GM12878 (cell line): ENCODE measurements around the gene FOXK2. TPM values are rescaled to one million over a fixed set of nuclear protein-coding genes. Genes with fewer than 3 reads are reported as not detected.

ENCODE experiments used
- ATAC-seq: fragments of 200-7000 bp; cut with Tn5 transposase; 3 replicates; pipeline ENCODE4 v1.9.1; 2020; ENCODE audit warnings: mild to moderate bottlenecking, moderate library complexity
- BruUV-seq: library from RNA; stranded (reverse); fragments of 400-500 nt; replicated peaks from 2 replicates; lab custom pipeline; 2021; lab: Mats Ljungman, UMichigan
- CTCF ChIA-PET: fragments of 300-600 bp; sonication (Branson Sonifier 250); formaldehyde crosslinking; extraction: SDS; loops from one replicate; lab custom pipeline; 2021; ENCODE audit warnings: inconsistent platforms; lab: Yijun Ruan, JAX
- POLR2A ChIA-PET: fragments of 350-600 bp; formaldehyde crosslinking; extraction: SDS; loops from one replicate; lab custom pipeline; 2021; ENCODE audit warnings: inconsistent platforms; lab: Charles Lee
- RAD21 ChIA-PET: fragments of 300-600 bp; sonication (Branson Sonifier 250); formaldehyde crosslinking; loops from one replicate; lab custom pipeline; 2023; ENCODE audit warnings: antibody characterized with exemption; ENCODE audit not compliant: unreplicated experiment; lab: Charles Lee
- SMC1A ChIA-PET: fragments of 300-600 bp; sonication (Branson Sonifier 250); formaldehyde crosslinking; loops from one replicate; lab custom pipeline; 2023; ENCODE audit not compliant: unreplicated experiment, uncharacterized antibody; lab: Charles Lee
- DNase-seq: peaks from one replicate; pipeline ENCODE4 v3.0.0-alpha.2; 2011; ENCODE audit warnings: low read depth, low spot score
- FAIRE-seq: peaks from 3 replicates; lab custom pipeline; 2011; peaks lifted over from hg19 to GRCh38; lab: Jason Lieb, UNC
- H2AFZ ChIP-seq: 2 replicates; pipeline ENCODE4 v1.6.0; 2011; ENCODE audit warnings: low read depth, low read length, control low read depth; ENCODE audit not compliant: control insufficient read depth
- H3K27ac ChIP-seq: 2 replicates; pipeline ENCODE4 v1.5.1; 2011; ENCODE audit warnings: control low read depth; ENCODE audit not compliant: control insufficient read depth, insufficient read depth
- H3K27me3 ChIP-seq, 2 experiments: replicated peaks in 1 of 2; 2 replicates each; pipeline versions ENCODE4 v1.6.0 to v1.6.1; 2011; ENCODE audit warnings: low read length in 1 of 2; ENCODE audit not compliant: control insufficient read depth in 2 of 2, insufficient read depth in 2 of 2
- H3K36me3 ChIP-seq, 2 experiments: 2 replicates each; pipeline ENCODE4 v1.5.1; 2011; ENCODE audit warnings: low read length in 1 of 2; ENCODE audit not compliant: control insufficient read depth in 2 of 2, insufficient read depth in 2 of 2
- H3K4me1 ChIP-seq: 2 replicates; pipeline ENCODE4 v1.6.1; 2011; ENCODE audit warnings: mild to moderate bottlenecking, low read length, moderate library complexity, mixed read lengths; ENCODE audit not compliant: control insufficient read depth, insufficient read depth
- H3K4me2 ChIP-seq: 2 replicates; pipeline ENCODE4 v1.6.0; 2011; ENCODE audit warnings: control low read depth; ENCODE audit not compliant: control insufficient read depth, insufficient read depth
- H3K4me3 ChIP-seq: fragments of 200-600 bp; sonication (generic); 2 replicates; pipeline ENCODE4 v1.5.1; 2016
- H3K79me2 ChIP-seq: 2 replicates; pipeline ENCODE4 v1.6.0; 2011; ENCODE audit warnings: low read length; ENCODE audit not compliant: control insufficient read depth, insufficient read depth
- H3K9ac ChIP-seq: 2 replicates; pipeline ENCODE4 v1.8.0; 2011; ENCODE audit warnings: low read length, control low read depth, mixed read lengths; ENCODE audit not compliant: control insufficient read depth, insufficient read depth
- H3K9me3 ChIP-seq: replicated peaks from 3 replicates; pipeline ENCODE4 v1.5.1; 2011; ENCODE audit warnings: mild to moderate bottlenecking, low read length; ENCODE audit not compliant: control insufficient read depth, insufficient read depth
- H4K20me1 ChIP-seq: 2 replicates; pipeline ENCODE4 v1.6.0; 2011; ENCODE audit not compliant: control insufficient read depth, insufficient read depth
- BCL3 ChIP-seq: IDR thresholded peaks from 2 replicates; pipeline ENCODE4 v1.6.1; 2011; ENCODE audit warnings: borderline replicate concordance, low read depth, mild to moderate bottlenecking, moderate library complexity, low read length; ENCODE audit not compliant: insufficient read depth, poor library complexity, severe bottlenecking
- CHD1 ChIP-seq: IDR thresholded peaks from 2 replicates; pipeline ENCODE4 v1.6.1; 2012; ENCODE audit warnings: low read depth, low read length, improper control_type of control experiment
- CUX1 ChIP-seq: IDR thresholded peaks from 2 replicates; pipeline ENCODE4 v1.6.1; 2012; ENCODE audit warnings: improper control_type of control experiment, low read depth, low read length; ENCODE audit not compliant: insufficient replicate concordance
- ETV6 ChIP-seq, 2 experiments: fragments of 450-650 bp in 1 of 2; IDR thresholded peaks in 1 of 2; conservative IDR thresholded peaks in 1 of 2; 2 replicates each; pipeline ENCODE4 v1.6.1; 2014; ENCODE audit warnings: antibody characterized with exemption in 1 of 2, borderline replicate concordance in 1 of 2, low read depth in 1 of 2, mild to moderate bottlenecking in 1 of 2, moderate library complexity in 1 of 2
- MEF2A ChIP-seq: IDR thresholded peaks from 2 replicates; pipeline ENCODE4 v1.6.1; 2011; ENCODE audit warnings: low read depth, mild to moderate bottlenecking, low read length, moderate library complexity; ENCODE audit not compliant: insufficient read depth
- POLR2AphosphoS5 ChIP-seq: IDR thresholded peaks from 2 replicates; pipeline ENCODE4 v1.6.1; 2011; ENCODE audit warnings: mild to moderate bottlenecking, low read length, inconsistent platforms
- RAD21 ChIP-seq: IDR thresholded peaks from 2 replicates; pipeline ENCODE4 v1.6.1; 2011; ENCODE audit warnings: mild to moderate bottlenecking, low read depth, low read length, moderate library complexity; ENCODE audit not compliant: insufficient read depth
- SMAD1 ChIP-seq: fragments of 450-650 bp; IDR thresholded peaks from 2 replicates; pipeline ENCODE4 v1.6.1; 2018; ENCODE audit warnings: mild to moderate bottlenecking, low read depth; ENCODE audit not compliant: partially characterized antibody
- SMARCA5 ChIP-seq: fragments of 450-650 bp; IDR thresholded peaks from 2 replicates; pipeline ENCODE4 v1.6.1; 2017; ENCODE audit warnings: mild to moderate bottlenecking
- YBX1 ChIP-seq: fragments of 450-650 bp; IDR thresholded peaks from 2 replicates; pipeline ENCODE4 v1.6.1; 2016; ENCODE audit warnings: antibody characterized with exemption
- WGBS: methylation state at CpG from one replicate; pipeline ENCODE4 v1.1.6; 2016; ENCODE audit warnings: low lambda C conversion rate; ENCODE audit not compliant: insufficient replicate concordance, insufficient coverage; ENCODE audit errors: missing lambda C conversion rate; 5-methylcytosine and 5-hydroxymethylcytosine counted together
- in situ Hi-C: fragments of 300-500 bp; cut with MboI; formaldehyde crosslinking; loops from 9 replicates; pipeline ENCODE4 v1.14.3; 2018; ENCODE audit warnings: mixed read lengths
- intact Hi-C: fragments of 100-400 bp; cut with micrococcal nuclease; formaldehyde crosslinking; loops from one replicate; pipeline ENCODE4 v1.14.2; 2022; ENCODE audit not compliant: unreplicated experiment
- polyA plus RNA-seq, 11 experiments: library from polyadenylated mRNA; depleted of rRNA in 4 of 11; unstranded in 6 of 11; stranded (reverse) in 5 of 11; fragments of >200 nt; fragmentation: Nextera tagmentation in 4 of 11; fragmentation: Illumina TruSeq in 1 of 11; extraction: Ambion mirVana in 4 of 11; extraction: Trizol in 1 of 11; gene quantifications; 1 replicate in 1 of 11; 2 replicates in 10 of 11; pipeline versions ENCODE4 v1.2.1 to v1.2.3, GENCODE V29; 2011 to 2016; ENCODE audit warnings: inconsistent platforms in 2 of 11, missing spikeins in 2 of 11, low read depth in 1 of 11
- total RNA-seq, 4 experiments: library from RNA; depleted of rRNA in 3 of 4; stranded (reverse); fragments of >200 nt in 3 of 4; fragmentation: Illumina TruSeq in 1 of 4; extraction: Trizol in 1 of 4; gene quantifications; 2 replicates each; pipeline versions ENCODE4 v1.2.1 to v1.2.3, GENCODE V29; 2013 to 2021

The FOXK2 gene
- total and polyA plus RNA-seq, 10 of the 15 experiments (the other 5 are each of a cell fraction or from before 2014, with no cell fraction given), result 2.4 to 56.8 (median 34.4) TPM

GRCh38 chr17:82480318-82480717, 39.2 kb upstream of the FOXK2 start:
- SMC1A ChIA-PET, result interaction anchor here (1.0 kb wide), 2 partner anchors 15 to 74 kb away, joined by 3 to 4 read pairs; no protein-coding TSS in a partner anchor
- Histone ChIP-seq H3K27ac (no peak overlapping the region), H3K4me1 (no peaks in the 10 kb centered on the region), H3K27me3 (no peaks in the 10 kb centered on the region)
- BruUV-seq, result no TSS peak
- in situ Hi-C loops, result no loop called here
- TF ChIP-seq RAD21, result no peak
- no peak for TF ChIP-seq ETV6 (conservative IDR thresholded peaks at IDR 0.05 in 1 of 2, IDR thresholded peaks at IDR 0.05 in 1 of 2; ENCODE audit: borderline replicate concordance in 1 of 2, low read depth in 1 of 2)
- TF ChIP-seq, all 136 proteins: peak for 0
- POLR2A ChIA-PET, result interaction anchor here (0.7 kb wide), 1 partner anchor 12 kb away, joined by 6 read pairs; no protein-coding TSS in a partner anchor
- no peak for ATAC-seq
- CTCF ChIA-PET, result interaction anchor here (0.5 to 3.1 kb wide), 4 partner anchors 49 to 201 kb away, joined by 3 to 16 read pairs (median 4); no protein-coding TSS in a partner anchor
- H3K4me2 ChIP-seq, result no peak overlapping the region
- no peak overlapping the region for H3K4me3 ChIP-seq
- RAD21 ChIA-PET, result no interaction called here
- no peak for FAIRE-seq
- H3K79me2 ChIP-seq, result no peaks in the 10 kb centered on the region; the same call in 1 of the 2 replicates
- no peak overlapping the region for H2AFZ ChIP-seq
- no peaks in the 10 kb centered on the region for H3K9me3 ChIP-seq
- 0 out of 2 replicates have a peak, but pooled peaks cover 2% of the 10 kb centered on the region for H4K20me1 ChIP-seq
- 94% methylated on average over 9 of the region's 9 CpGs for WGBS
- peaks cover 26 to 30% of the 10 kb centered on the region in 2 experiments for H3K36me3 ChIP-seq
- H3K9ac ChIP-seq, result no peak overlapping the region
- intact Hi-C loops, result no loop called here
- no peak for DNase-seq

GRCh38 chr17:82483204-82483660, 36.3 kb upstream of the FOXK2 start:
- no peak overlapping the region for H3K4me3 ChIP-seq
- H3K4me1 ChIP-seq, result no peaks in the 10 kb centered on the region
- BruUV-seq, result no TSS peak
- WGBS, result 100% methylated on average over 6 of the region's 6 CpGs
- POLR2A ChIA-PET, result no interaction called here
- RAD21 ChIA-PET, result no interaction called here
- H3K79me2 ChIP-seq, result no peaks in the 10 kb centered on the region
- H3K4me2 ChIP-seq, result no peak overlapping the region
- in situ Hi-C loops, result no loop called here
- CTCF ChIA-PET, result no interaction called here
- intact Hi-C loops, result no loop called here
- no peak overlapping the region for H2AFZ ChIP-seq
- H3K9ac ChIP-seq, result no peak overlapping the region
- H3K27ac ChIP-seq, result no peak overlapping the region
- no peaks in the 10 kb centered on the region for H4K20me1 ChIP-seq
- DNase-seq (no peak), ATAC-seq (no peak), FAIRE-seq (no peak)
- no peaks in the 10 kb centered on the region for H3K27me3 ChIP-seq
- H3K9me3 ChIP-seq, result no peaks in the 10 kb centered on the region
- SMC1A ChIA-PET, result no interaction called here
- H3K36me3 ChIP-seq, result peaks cover 24 to 39% of the 10 kb centered on the region in 2 experiments
- no peak for TF ChIP-seq POLR2AphosphoS5
- no peak for TF ChIP-seq BCL3
- no peak for TF ChIP-seq SMARCA5
- no peak for TF ChIP-seq CUX1
- no peak for TF ChIP-seq CHD1
- TF ChIP-seq SMAD1, result no peak
- TF ChIP-seq MEF2A, result no peak
- TF ChIP-seq YBX1, result no peak
